SK-N-SH treated with all-trans-retinoic acid at 6 μM for 48 hours (cell line): ENCODE data around the gene BLOC1S1.

ENCODE experiments used
- GLIS3 ChIP-seq: fragments of 250-450 bp; sonication (Bioruptor Pico); IDR thresholded peaks from 2 replicates; pipeline ENCODE4 v1.5.0; 2020; ENCODE audit warnings: mild to moderate bottlenecking, moderate library complexity
- OSR1 ChIP-seq: fragments of 250-450 bp; sonication (Bioruptor Pico); IDR thresholded peaks from 2 replicates; pipeline ENCODE4 v1.8.0; 2022; ENCODE audit warnings: moderate library complexity, mild to moderate bottlenecking, inconsistent platforms
- PPARA ChIP-seq: fragments of 250-450 bp; sonication (Bioruptor Pico); IDR thresholded peaks from 2 replicates; pipeline ENCODE4 v1.5.0; 2020; ENCODE audit warnings: mild to moderate bottlenecking, borderline replicate concordance
- RARB ChIP-seq: fragments of 250-450 bp; sonication (Bioruptor Pico); IDR thresholded peaks from 2 replicates; pipeline ENCODE4 v1.8.0; 2021; ENCODE audit warnings: mild to moderate bottlenecking, moderate library complexity
- TOX ChIP-seq: fragments of 250-450 bp; sonication (Bioruptor Pico); IDR thresholded peaks from 2 replicates; pipeline ENCODE4 v1.8.0; 2021; ENCODE audit warnings: mild to moderate bottlenecking, moderate library complexity, borderline replicate concordance
- ZFP3 ChIP-seq: fragments of 250-450 bp; sonication (Bioruptor Pico); IDR thresholded peaks from 2 replicates; pipeline ENCODE4 v1.5.0; 2020; ENCODE audit warnings: mild to moderate bottlenecking, moderate library complexity
- ZFP30 ChIP-seq: fragments of 450-650 bp; formaldehyde crosslinking; IDR thresholded peaks from 2 replicates; pipeline ENCODE4 v1.5.0; 2022; ENCODE audit warnings: mild to moderate bottlenecking, moderate library complexity
- TF ChIP-seq, protein P1 (sequence below): fragments of 250-450 bp; sonication (Bioruptor Pico); IDR thresholded peaks from 2 replicates; pipeline ENCODE4 v1.5.1; 2020; ENCODE audit warnings: low read depth, mild to moderate bottlenecking, moderate library complexity

DNA sequence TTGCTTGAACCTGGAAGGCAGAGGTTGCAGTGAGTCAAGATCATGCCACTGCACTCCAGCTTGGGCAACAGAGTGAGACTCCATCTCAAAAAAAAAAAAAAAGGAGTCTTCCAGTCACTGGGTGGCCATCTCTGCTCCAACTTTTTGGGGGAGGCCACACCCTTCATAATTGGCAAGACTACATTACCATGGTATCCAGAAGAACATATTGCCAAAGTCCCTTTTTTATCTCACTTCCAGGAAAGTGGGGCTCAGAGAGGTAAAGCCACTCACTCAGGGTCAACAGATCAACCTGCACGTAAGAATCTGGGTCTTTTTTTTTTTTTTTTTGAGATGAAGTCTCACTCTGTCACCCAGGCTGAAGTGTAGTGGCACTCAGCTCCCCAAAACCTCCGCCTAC, 18.0 kb downstream of the BLOC1S1 start:
- TF ChIP-seq OSR1 (CRISPR knock-in tag) (no peak), RARB (CRISPR knock-in tag) (no peak), ZFP30 (CRISPR knock-in tag) (no peak), TOX (CRISPR knock-in tag) (no peak), GLIS3 (CRISPR knock-in tag) (no peak), ZFP3 (CRISPR knock-in tag) (no peak), PPARA (CRISPR knock-in tag) (no peak)
- TF ChIP-seq, protein P1, sequence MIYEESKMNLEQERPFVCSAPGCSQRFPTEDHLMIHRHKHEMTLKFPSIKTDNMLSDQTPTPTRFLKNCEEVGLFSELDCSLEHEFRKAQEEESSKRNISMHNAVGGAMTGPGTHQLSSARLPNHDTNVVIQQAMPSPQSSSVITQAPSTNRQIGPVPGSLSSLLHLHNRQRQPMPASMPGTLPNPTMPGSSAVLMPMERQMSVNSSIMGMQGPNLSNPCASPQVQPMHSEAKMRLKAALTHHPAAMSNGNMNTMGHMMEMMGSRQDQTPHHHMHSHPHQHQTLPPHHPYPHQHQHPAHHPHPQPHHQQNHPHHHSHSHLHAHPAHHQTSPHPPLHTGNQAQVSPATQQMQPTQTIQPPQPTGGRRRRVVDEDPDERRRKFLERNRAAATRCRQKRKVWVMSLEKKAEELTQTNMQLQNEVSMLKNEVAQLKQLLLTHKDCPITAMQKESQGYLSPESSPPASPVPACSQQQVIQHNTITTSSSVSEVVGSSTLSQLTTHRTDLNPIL (CRISPR knock-in tag), result no peak
